NCI-H510A (cell line): ENCODE results near the gene NSMCE3.

Experiments used
- DNase-seq: peaks from one replicate; lab custom pipeline; 2025; lab: John Stamatoyannopoulos, UW

Gene NSMCE3

GRCh38 chr15:29269485-29270168 lies at the start of gene NSMCE3:
NSMCE3 (minus strand) TSS chr15:29269822; CDS start chr15:29269705, 117 bp downstream.
- DNase-seq, result peak; percentile 53

GRCh38 chr15:29316422-29316821 lies 46.8 kb upstream of the NSMCE3 start:
- DNase-seq, result no peak

- no peak for DNase-seq
Observed at GRCh38 chr15:29312387-29312786, 42.8 kb upstream of the NSMCE3 start.

GRCh38 chr15:29311696-29312095 lies 42.1 kb upstream of the NSMCE3 start:
- no peak for DNase-seq

GRCh38 chr15:29309139-29309538 lies 39.5 kb upstream of the NSMCE3 start:
- DNase-seq, result no peak

GRCh38 chr15:29308299-29308698 lies 38.7 kb upstream of the NSMCE3 start:
- no peak for DNase-seq

- DNase-seq, result no peak
Observed at GRCh38 chr15:29305556-29305955, 35.9 kb upstream of the NSMCE3 start.

- DNase-seq, result no peak
Observed at GRCh38 chr15:29302871-29303270, 33.2 kb upstream of the NSMCE3 start.

- DNase-seq, result no peak
Observed at GRCh38 chr15:29299784-29300183, 30.2 kb upstream of the NSMCE3 start.

- no peak for DNase-seq
Observed at GRCh38 chr15:29299331-29299730, 29.7 kb upstream of the NSMCE3 start.

- no peak for DNase-seq
Observed at GRCh38 chr15:29294732-29295325, 25.2 kb upstream of the NSMCE3 start.

- DNase-seq, result no peak
Observed at GRCh38 chr15:29291067-29291845, 21.6 kb upstream of the NSMCE3 start.

GRCh38 chr15:29289173-29289572 lies 19.6 kb upstream of the NSMCE3 start:
- no peak for DNase-seq

GRCh38 chr15:29285386-29285785 lies 15.8 kb upstream of the NSMCE3 start:
- DNase-seq, result no peak

- DNase-seq, result no peak
Observed at GRCh38 chr15:29283381-29283780, 13.8 kb upstream of the NSMCE3 start.

- no peak for DNase-seq
Observed at GRCh38 chr15:29280514-29280913, 10.9 kb upstream of the NSMCE3 start.

GRCh38 chr15:29278436-29279105 lies 8.9 kb upstream of the NSMCE3 start:
- peak; percentile 15 for DNase-seq

GRCh38 chr15:29276366-29276765 lies 6.7 kb upstream of the NSMCE3 start:
- DNase-seq, result no peak

- no peak for DNase-seq
Observed at GRCh38 chr15:29275855-29276254, 6.2 kb upstream of the NSMCE3 start.

GRCh38 chr15:29274946-29275345 lies 5.3 kb upstream of the NSMCE3 start:
- no peak for DNase-seq

GRCh38 chr15:29272219-29272618 lies 2.6 kb upstream of the NSMCE3 start:
- no peak for DNase-seq

- no peak for DNase-seq
Observed at GRCh38 chr15:29270976-29271375, 1.4 kb upstream of the NSMCE3 start.
